ENCODE measurements around the gene VTI1A. TPM values are rescaled to one million over a fixed set of nuclear protein-coding genes. Genes with fewer than 3 reads are reported as not detected.

VTI1A gene
- total RNA-seq, 2 donors from 2014 or later = 71.6 to 139 TPM

DNA sequence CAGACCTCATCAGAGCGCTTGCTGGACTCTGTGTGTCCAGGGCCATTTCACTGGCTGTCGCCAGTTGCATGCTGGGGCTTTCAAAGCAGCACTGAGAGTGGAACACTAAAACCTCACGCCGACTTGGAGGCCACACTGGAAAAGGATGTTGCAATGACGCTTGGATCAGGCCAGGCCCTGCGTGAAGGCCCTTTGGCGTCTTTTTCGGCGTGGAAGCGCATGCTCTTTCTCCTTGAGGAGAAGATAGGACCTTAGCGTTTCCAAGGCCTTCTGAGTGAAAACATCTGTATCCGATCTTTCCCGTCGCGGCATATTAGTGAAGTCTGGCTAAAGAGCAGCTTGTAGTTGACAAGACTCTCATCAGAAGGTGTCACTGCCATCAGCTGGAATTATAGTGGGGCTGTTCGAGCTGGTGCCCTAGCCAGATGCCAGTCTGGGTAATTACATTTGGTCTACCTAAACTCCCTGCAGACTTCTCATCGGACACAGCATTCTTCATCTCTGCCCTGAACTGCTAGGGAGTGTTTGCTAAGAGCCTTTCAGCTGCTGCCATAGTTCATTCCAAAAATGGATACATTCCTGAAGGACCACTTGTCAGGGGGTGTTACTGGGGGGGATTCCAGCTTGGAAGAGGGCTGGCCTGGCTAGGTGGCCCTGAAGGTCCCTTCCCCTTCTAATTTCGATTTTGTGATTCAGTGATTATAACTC lies 335.3 kb downstream of the VTI1A start:
- H3K27ac ChIP-seq = no peak overlapping the region
- no peak for TF ChIP-seq CTCF (IDR thresholded peaks at IDR 0.05)

DNA sequence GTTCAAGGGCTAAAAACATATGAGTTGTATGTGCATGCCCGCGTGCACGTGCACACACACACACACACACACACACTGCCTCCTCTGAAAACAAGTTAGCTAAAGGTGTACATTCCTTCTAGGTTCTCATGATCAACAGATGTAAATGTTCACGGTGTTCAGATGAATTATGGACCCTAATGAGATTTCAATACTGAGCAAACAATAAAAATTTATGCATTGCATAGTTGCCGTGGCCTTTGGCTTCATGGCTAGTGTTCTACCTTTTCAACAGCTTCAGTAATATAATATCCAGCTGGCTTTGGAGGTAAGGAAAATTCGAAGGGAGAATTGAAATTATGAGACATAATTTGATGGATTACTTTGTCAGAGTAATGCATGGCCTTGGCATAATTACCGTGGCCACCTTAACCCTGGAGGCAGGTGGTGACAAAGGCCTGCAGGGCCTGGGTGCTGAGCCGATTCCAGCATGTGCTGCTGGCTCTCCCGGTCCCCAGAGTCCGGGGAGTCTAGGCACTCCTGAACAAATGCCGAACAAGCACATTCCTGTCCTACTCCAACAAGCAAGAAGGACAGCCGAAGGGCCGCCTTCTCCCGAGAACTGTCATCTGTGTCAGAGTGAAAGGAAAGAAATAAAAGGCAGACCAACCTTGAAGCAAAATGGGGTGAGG lies 336.5 kb downstream of the VTI1A start:
- Histone ChIP-seq H3K36me3 (no peaks in the 10 kb centered on the region), H3K27me3 (replicated peaks; ENCODE audit: insufficient read depth) (no peaks in the 10 kb centered on the region), H3K4me3 (no peak overlapping the region), H3K9me3 (no peaks in the 10 kb centered on the region), H3K4me1 (ENCODE audit: control insufficient read depth in 1 of 2, low read depth in 2 of 2) (peaks cover 0 to 14% of the 10 kb centered on the region in 2 donors), H3K27ac (no peak overlapping the region)
- ATAC-seq (ENCODE audit: insufficient number of reproducible peaks, low FRiP score, low read depth) (no peak), DNase-seq (ENCODE audit: low spot score) (no peak)
- no peak for TF ChIP-seq CTCF (IDR thresholded peaks at IDR 0.05)

More for the DNA sequence above, 335.3 kb downstream of the VTI1A start:
- DNase-seq (ENCODE audit: low spot score) = no peak
- peaks cover 0 to 16% of the 10 kb centered on the region in 2 donors for H3K4me1 ChIP-seq (ENCODE audit: control insufficient read depth in 1 of 2, low read depth in 2 of 2)
- no peaks in the 10 kb centered on the region for H3K9me3 ChIP-seq
- no peaks in the 10 kb centered on the region for H3K36me3 ChIP-seq
- ATAC-seq (ENCODE audit: insufficient number of reproducible peaks, low FRiP score, low read depth) = no peak
- no peaks in the 10 kb centered on the region for H3K27me3 ChIP-seq (replicated peaks; ENCODE audit: insufficient read depth)
- H3K4me3 ChIP-seq = no peak overlapping the region

DNA sequence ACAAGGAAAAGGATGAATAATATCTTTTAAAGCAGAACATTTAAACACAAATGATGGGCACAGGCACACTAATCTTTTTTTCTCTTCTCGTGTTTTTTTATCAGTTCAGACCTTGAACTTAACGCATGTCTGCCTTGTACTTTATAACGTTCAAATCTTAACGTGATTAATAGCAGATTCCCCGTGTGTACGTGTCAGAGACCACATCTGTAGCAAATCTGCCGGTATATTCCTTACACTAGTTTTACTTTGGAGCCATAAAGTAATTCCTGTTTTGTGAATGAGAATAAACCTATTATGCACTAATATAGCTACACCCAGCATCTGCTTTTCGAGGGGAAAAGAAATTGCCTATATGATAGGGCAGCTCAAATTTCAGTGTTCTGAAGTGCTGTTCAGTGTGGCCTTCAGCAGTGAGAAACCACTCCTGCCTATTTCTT lies 337.0 kb downstream of the VTI1A start:
- DNase-seq (ENCODE audit: low spot score) = no peak

DNA sequence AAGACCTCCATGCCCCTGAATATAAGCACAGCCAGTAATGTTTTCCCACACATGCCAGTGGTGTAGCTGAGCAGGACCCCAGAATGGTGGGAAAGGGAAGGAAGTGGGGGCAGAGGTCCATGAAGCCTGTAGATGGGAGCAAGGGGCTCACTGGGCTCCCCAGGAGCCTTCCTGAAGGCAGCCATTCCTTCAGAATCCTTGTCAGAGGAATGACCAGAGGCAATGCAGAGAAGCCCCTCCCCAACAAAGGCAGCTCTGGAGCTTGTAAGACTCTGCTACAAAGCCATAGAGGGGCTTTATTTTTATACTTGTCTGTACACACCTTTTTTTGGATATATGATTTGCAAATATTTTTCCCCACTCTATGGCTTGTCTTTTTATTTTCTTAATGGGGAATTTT lies 338.1 kb downstream of the VTI1A start:
- Histone ChIP-seq H3K9me3 (peaks cover 6% of the 10 kb centered on the region), H3K4me1 (ENCODE audit: control insufficient read depth in 1 of 2, low read depth in 2 of 2) (peaks cover 0 to 4% of the 10 kb centered on the region in 2 donors), H3K4me3 (no peak overlapping the region), H3K36me3 (no peaks in the 10 kb centered on the region), H3K27me3 (replicated peaks; ENCODE audit: insufficient read depth) (no peaks in the 10 kb centered on the region), H3K27ac (no peak overlapping the region)
- TF ChIP-seq CTCF (IDR thresholded peaks at IDR 0.05) = no peak
- no peak for ATAC-seq (ENCODE audit: insufficient number of reproducible peaks, low FRiP score, low read depth)
- no peak for DNase-seq (ENCODE audit: low spot score)

More for the DNA sequence above, 337.0 kb downstream of the VTI1A start:
- no peak overlapping the region for H3K27ac ChIP-seq
- H3K9me3 ChIP-seq = peaks cover 2% of the 10 kb centered on the region
- no peaks in the 10 kb centered on the region for H3K27me3 ChIP-seq (replicated peaks; ENCODE audit: insufficient read depth)
- no peak overlapping the region for H3K4me3 ChIP-seq
- H3K36me3 ChIP-seq = no peaks in the 10 kb centered on the region
- no peak for TF ChIP-seq CTCF (IDR thresholded peaks at IDR 0.05)
- peaks cover 0 to 8% of the 10 kb centered on the region in 2 donors for H3K4me1 ChIP-seq (ENCODE audit: control insufficient read depth in 1 of 2, low read depth in 2 of 2)
- ATAC-seq (ENCODE audit: insufficient number of reproducible peaks, low FRiP score, low read depth) = no peak

DNA sequence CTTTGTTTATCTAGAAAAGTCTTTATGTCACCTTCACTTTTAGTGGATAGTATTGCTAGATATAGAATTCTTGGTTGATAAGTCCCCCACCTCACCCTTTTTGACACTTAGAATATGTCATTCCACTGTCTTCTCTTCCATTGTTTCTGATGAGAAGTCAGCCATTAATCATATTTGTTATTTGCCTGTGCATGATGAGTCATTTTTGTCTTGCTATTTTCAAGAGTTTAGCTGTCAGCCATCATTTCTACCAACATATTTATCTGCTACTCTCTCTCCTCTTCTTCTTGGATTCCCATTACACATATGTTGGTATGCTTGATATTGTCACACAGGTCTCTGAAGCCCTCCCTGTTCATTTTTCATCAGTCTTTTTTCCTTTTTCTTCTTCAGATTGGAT lies 342.2 kb downstream of the VTI1A start:
- Histone ChIP-seq H3K36me3 (no peaks in the 10 kb centered on the region), H3K4me1 (ENCODE audit: control insufficient read depth in 1 of 2, low read depth in 2 of 2) (peaks cover 4 to 38% of the 10 kb centered on the region in 2 donors), H3K27ac (no peak overlapping the region), H3K9me3 (peaks cover 6% of the 10 kb centered on the region), H3K27me3 (replicated peaks; ENCODE audit: insufficient read depth) (no peaks in the 10 kb centered on the region), H3K4me3 (no peak overlapping the region)
- no peak for ATAC-seq (ENCODE audit: insufficient number of reproducible peaks, low FRiP score, low read depth)
- no peak for TF ChIP-seq CTCF (IDR thresholded peaks at IDR 0.05)
- no peak for DNase-seq (ENCODE audit: low spot score)

All from thoracic aorta (tissue), 2 donors.